K562 (cell line): ENCODE results near the gene CKMT2. TPM values are rescaled to one million over a fixed set of nuclear protein-coding genes. Genes with fewer than 3 reads are reported as not detected.

Experiments used
- ATAC-seq: fragments of 200-7000 bp; cut with Tn5 transposase; 3 replicates; pipeline ENCODE4 v1.9.1; 2020; ENCODE audit warnings: moderate library complexity
- BruUV-seq: library from RNA; stranded (reverse); fragments of 400-500 nt; replicated peaks from 2 replicates; lab custom pipeline; 2021; lab: Mats Ljungman, UMichigan
- CTCF ChIA-PET: fragments of 300-600 bp; formaldehyde crosslinking; extraction: SDS; loops from one replicate; lab custom pipeline; 2021; ENCODE audit warnings: low intra/inter-chr PET ratio; lab: Yijun Ruan, JAX
- POLR2A ChIA-PET: fragments of 300-600, 350-650 bp; sonication (Branson Sonifier 250); formaldehyde crosslinking; extraction: SDS; loops from one replicate; lab custom pipeline; 2021; ENCODE audit warnings: antibody characterized with exemption, inconsistent platforms; lab: Yijun Ruan, JAX
- DNase-seq, 4 experiments: peaks; one replicate each; pipeline versions ENCODE4 v3.0.0 to v3.0.0-alpha.2; 2011 to 2018; ENCODE audit warnings: low spot score in 3 of 4, mixed read lengths in 3 of 4; ENCODE audit errors: extremely low read depth in 1 of 4
- FAIRE-seq: peaks from 2 replicates; lab custom pipeline; 2011; peaks lifted over from hg19 to GRCh38; lab: Jason Lieb, UNC
- H2AFZ ChIP-seq: 2 replicates; pipeline ENCODE4 v1.6.0; 2011; ENCODE audit warnings: low read depth, low read length, control low read depth, inconsistent platforms
- H3K27ac ChIP-seq: fragments of 200-600 bp; 3 replicates; pipeline ENCODE4 v1.8.0; 2011; ENCODE audit warnings: low read depth, mild to moderate bottlenecking, control low read depth, inconsistent platforms, low read length, moderate library complexity, mixed read lengths; ENCODE audit errors: extremely low read depth
- H3K27me3 ChIP-seq, 2 experiments: fragments of 300-600 bp in 1 of 2; 2 replicates in 1 of 2; 3 replicates in 1 of 2; pipeline versions ENCODE4 v1.6.0 to v1.8.0; 2011; ENCODE audit warnings: inconsistent platforms in 2 of 2, low read length in 2 of 2, mild to moderate bottlenecking in 1 of 2, mixed read lengths in 1 of 2, moderate library complexity in 1 of 2; ENCODE audit not compliant: control insufficient read depth in 2 of 2, insufficient read depth in 2 of 2
- H3K36me3 ChIP-seq: fragments of 300-600 bp; 3 replicates; pipeline ENCODE4 v1.8.0; 2011; ENCODE audit warnings: mild to moderate bottlenecking, low read length, inconsistent platforms; ENCODE audit not compliant: control insufficient read depth, insufficient read depth
- H3K4me1 ChIP-seq, 2 experiments: fragments of 200-600 bp in 1 of 2; replicated peaks in 1 of 2; 2 replicates in 1 of 2; 3 replicates in 1 of 2; pipeline versions ENCODE4 v1.5.1 to v1.8.0; 2011; ENCODE audit warnings: inconsistent platforms in 2 of 2, low read length in 2 of 2, mild to moderate bottlenecking in 1 of 2, mixed read lengths in 1 of 2, moderate library complexity in 1 of 2; ENCODE audit not compliant: control insufficient read depth in 2 of 2, insufficient read depth in 2 of 2
- H3K4me2 ChIP-seq: 2 replicates; pipeline ENCODE4 v1.6.1; 2011; ENCODE audit warnings: low read length, control low read depth, inconsistent platforms, mixed read lengths; ENCODE audit not compliant: insufficient read depth
- H3K4me3 ChIP-seq: fragments of 200-600 bp; sonication (generic), shearing (Covaris generic); 2 replicates; pipeline ENCODE4 v1.5.1; 2016; ENCODE audit warnings: control low read depth, inconsistent platforms
- H3K79me2 ChIP-seq: fragments of 200-600 bp; 3 replicates; pipeline ENCODE4 v1.8.0; 2011; ENCODE audit warnings: low read length, inconsistent platforms; ENCODE audit not compliant: control insufficient read depth, insufficient read depth
- H3K9ac ChIP-seq, 2 experiments: 2 replicates each; pipeline versions ENCODE4 v1.6.0 to v1.6.1; 2011; ENCODE audit warnings: low read depth in 2 of 2, low read length in 2 of 2, control low read depth in 1 of 2, inconsistent platforms in 1 of 2, mild to moderate bottlenecking in 1 of 2, mixed read lengths in 1 of 2; ENCODE audit not compliant: insufficient read depth in 1 of 2
- H3K9me1 ChIP-seq: one replicate; pipeline ENCODE4 v1.6.0; 2011; ENCODE audit warnings: inconsistent platforms, mild to moderate bottlenecking, low read length, moderate library complexity; ENCODE audit not compliant: control insufficient read depth, insufficient read depth
- H3K9me3 ChIP-seq: replicated peaks from 2 replicates; pipeline ENCODE4 v1.5.1; 2011; ENCODE audit warnings: low read depth, low read length, inconsistent platforms; ENCODE audit not compliant: control insufficient read depth, insufficient read depth
- H4K20me1 ChIP-seq: replicated peaks from 2 replicates; pipeline ENCODE4 v1.6.1; 2011; ENCODE audit warnings: low read length, inconsistent platforms, mixed read lengths; ENCODE audit not compliant: control insufficient read depth, insufficient read depth
- ARNT ChIP-seq, 2 experiments: fragments of 450-650 bp; IDR thresholded peaks; 2 replicates each; pipeline ENCODE4 v1.6.1; 2016; ENCODE audit warnings: mild to moderate bottlenecking in 1 of 2
- BRD4 ChIP-seq: fragments of 200-600 bp; sonication (generic); IDR thresholded peaks from 2 replicates; pipeline ENCODE4 v1.6.1; 2017; ENCODE audit warnings: inconsistent platforms
- ELF4 ChIP-seq: fragments of 450-650 bp; formaldehyde crosslinking; IDR thresholded peaks from 2 replicates; pipeline ENCODE4 v1.4.0; 2022; ENCODE audit warnings: missing genetic modification characterization
- ERF ChIP-seq: fragments of 450-650 bp; formaldehyde crosslinking; IDR thresholded peaks from 2 replicates; pipeline ENCODE4 v1.4.0; 2020; ENCODE audit warnings: mild to moderate bottlenecking, mixed read lengths
- FIP1L1 ChIP-seq: fragments of 200-400 bp; formaldehyde crosslinking; IDR thresholded peaks from 2 replicates; pipeline ENCODE4 v1.6.1; 2018; ENCODE audit warnings: mild to moderate bottlenecking, low read depth, low read length; ENCODE audit not compliant: poor library complexity, severe bottlenecking
- FOXM1 ChIP-seq, 2 experiments: fragments of 450-650 bp in 1 of 2; sonication (generic) in 1 of 2; formaldehyde crosslinking in 1 of 2; IDR thresholded peaks; 2 replicates each; pipeline versions ENCODE4 v1.6.1 to v1.9.0; 2017 to 2022; ENCODE audit warnings: low read depth in 2 of 2, mild to moderate bottlenecking in 2 of 2, missing genetic modification reagents in 1 of 2, moderate library complexity in 1 of 2
- HDAC3 ChIP-seq: fragments of 450-650 bp; IDR thresholded peaks from 2 replicates; pipeline ENCODE4 v1.6.1; 2018; ENCODE audit warnings: borderline replicate concordance, mild to moderate bottlenecking, moderate library complexity; ENCODE audit not compliant: partially characterized antibody
- PHTF2 ChIP-seq: fragments of 250-450 bp; sonication (Bioruptor Pico); IDR thresholded peaks from 2 replicates; pipeline ENCODE4 v1.5.0; 2021; ENCODE audit warnings: mild to moderate bottlenecking
- PRPF4 ChIP-seq: fragments of 200-400 bp; formaldehyde crosslinking; IDR thresholded peaks from one replicate; pipeline ENCODE4 v1.6.1; 2017; ENCODE audit warnings: low read length, low read depth, mild to moderate bottlenecking; ENCODE audit not compliant: insufficient read depth, poor library complexity, severe bottlenecking
- RBBP5 ChIP-seq: fragments of 200-600 bp; sonication (generic); IDR thresholded peaks from 2 replicates; pipeline ENCODE4 v1.6.1; 2012; ENCODE audit warnings: borderline replicate concordance, mild to moderate bottlenecking, low read length, control low read depth, inconsistent platforms; ENCODE audit not compliant: insufficient read depth, poor library complexity, severe bottlenecking
- RBM25 ChIP-seq: fragments of 200-400 bp; formaldehyde crosslinking; IDR thresholded peaks from 2 replicates; pipeline ENCODE4 v1.6.1; 2018; ENCODE audit warnings: low read length, low read depth, moderate library complexity; ENCODE audit not compliant: severe bottlenecking
- SP1 ChIP-seq: sonication (generic); formaldehyde crosslinking; IDR thresholded peaks from 2 replicates; pipeline ENCODE4 v1.8.1; 2022; ENCODE audit warnings: mild to moderate bottlenecking, missing genetic modification reagents
- ZBTB5 ChIP-seq: fragments of 450-650 bp; IDR thresholded peaks from 2 replicates; pipeline ENCODE4 v1.6.1; 2017; ENCODE audit warnings: antibody characterized with exemption
- ZBTB9 ChIP-seq: fragments of 450-650 bp; formaldehyde crosslinking; IDR thresholded peaks from 2 replicates; pipeline ENCODE4 v1.4.0; 2020; ENCODE audit warnings: mild to moderate bottlenecking, moderate library complexity
- ZFP1 ChIP-seq: fragments of 450-650 bp; formaldehyde crosslinking; IDR thresholded peaks from 2 replicates; pipeline ENCODE4 v1.4.0; 2020; ENCODE audit warnings: mild to moderate bottlenecking, mixed read lengths
- ZNF253 ChIP-seq: fragments of 250-450 bp; sonication (Bioruptor Pico); conservative IDR thresholded peaks from 2 replicates; pipeline ENCODE4 v1.6.1; 2021; ENCODE audit warnings: mild to moderate bottlenecking
- ZNF507 ChIP-seq: conservative IDR thresholded peaks from 2 replicates; pipeline ENCODE4 v1.6.1; 2017; ENCODE audit warnings: missing genetic modification characterization, missing compliant biosample characterization
- ZNF584 ChIP-seq: fragments of 200-800 bp; sonication (Bioruptor generic); IDR thresholded peaks from 2 replicates; pipeline ENCODE4 v1.6.1; 2016; ENCODE audit warnings: low read depth, mild to moderate bottlenecking, missing genetic modification characterization, missing compliant biosample characterization
- WGBS: fragments of 100-300 bp; shearing (Covaris generic); methylation state at CpG from one replicate; pipeline ENCODE4 v1.1.6; 2016; ENCODE audit warnings: low coverage, mixed read lengths; ENCODE audit not compliant: insufficient coverage; ENCODE audit errors: missing lambda C conversion rate; 5-methylcytosine and 5-hydroxymethylcytosine counted together
- in situ Hi-C: fragments of 300-500 bp; cut with MboI; formaldehyde crosslinking; loops from 4 replicates; pipeline ENCODE4 v1.15.0; 2018; ENCODE audit warnings: inconsistent platforms, mixed read lengths
- intact Hi-C: fragments of 100-400 bp; cut with micrococcal nuclease; formaldehyde crosslinking; loops from 2 replicates; pipeline ENCODE4 v1.14.2; 2022
- polyA plus RNA-seq, 8 experiments: library from polyadenylated mRNA; depleted of rRNA in 4 of 8; stranded (reverse) in 5 of 8; unstranded in 3 of 8; fragments of >200 nt; fragmentation: Nextera tagmentation in 2 of 8; fragmentation: Illumina TruSeq in 1 of 8; extraction: Ambion mirVana in 2 of 8; extraction: Trizol in 1 of 8; gene quantifications; 2 replicates each; pipeline versions ENCODE4 v1.2.1 to v1.2.3, GENCODE V29; 2011 to 2014; ENCODE audit warnings: inconsistent platforms in 1 of 8, missing spikeins in 1 of 8
- total RNA-seq, 7 experiments: library from RNA; depleted of rRNA in 6 of 7; stranded (reverse); fragments of >200 nt in 6 of 7; fragmentation: Illumina TruSeq in 2 of 7; extraction: Trizol in 2 of 7; gene quantifications; 2 replicates each; pipeline versions ENCODE4 v1.2.1 to v1.2.3, GENCODE V29; 2011 to 2021; ENCODE audit warnings: low replicate concordance in 1 of 7
- TF ChIP-seq, protein P1 (sequence below): sonication (generic); formaldehyde crosslinking; IDR thresholded peaks from 2 replicates; pipeline ENCODE4 v1.8.1; 2023; ENCODE audit warnings: mild to moderate bottlenecking, missing genetic modification reagents

Gene CKMT2
- total and polyA plus RNA-seq, 9 of the 15 experiments (the other 6 are each of a cell fraction or from before 2014, with no cell fraction given) = 0.03 TPM; not detected in 8

DNA sequence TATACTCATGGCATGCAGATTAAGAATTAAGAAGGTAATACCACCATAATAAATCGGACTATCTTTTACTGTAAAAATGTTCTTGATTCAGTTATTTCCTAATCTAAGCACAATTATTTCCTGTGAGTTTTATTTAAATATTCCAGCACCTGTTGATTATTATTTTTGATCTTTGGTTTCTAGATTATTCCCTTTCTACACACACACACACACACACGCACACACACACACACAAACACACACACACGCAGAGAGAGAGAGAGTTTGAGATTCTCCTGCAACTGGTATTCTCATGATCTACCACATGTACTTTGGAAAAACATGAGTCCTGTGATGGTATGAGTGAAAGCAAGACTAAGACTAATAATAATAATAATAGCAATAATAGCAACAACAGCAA lies 17.0 kb upstream of the CKMT2 start:
- intact Hi-C loops (no loop called here), in situ Hi-C loops (no loop called here)
- FAIRE-seq (no peak), ATAC-seq (no peak), DNase-seq (no peak)
- BruUV-seq = no TSS peak
- Histone ChIP-seq H3K27ac (no peak overlapping the region), H3K4me1 (no peaks in the 10 kb centered on the region), H3K9me3 (no peaks in the 10 kb centered on the region), H3K4me3 (no peak overlapping the region), H3K4me2 (no peak overlapping the region), H3K36me3 (no peaks in the 10 kb centered on the region), H3K79me2 (no peaks in the 10 kb centered on the region), H3K9ac (no peak overlapping the region), H4K20me1 (no peaks in the 10 kb centered on the region), H3K9me1 (no peaks in the 10 kb centered on the region), H3K27me3 (peaks cover 21 to 35% of the 10 kb centered on the region in 2 experiments; a peak in 4 of 5 replicates), H2AFZ (no peak overlapping the region)
- 2% methylated on average over 3 of the region's 3 CpGs for WGBS
- ChIA-PET CTCF (no interaction called here), POLR2A (interaction anchor here (0.6 to 1.1 kb wide), 2 partner anchors 49 to 136 kb away, joined by 3 read pairs; no protein-coding TSS in a partner anchor)
- no peak for TF ChIP-seq FIP1L1
- no peak for TF ChIP-seq RBBP5
- no peak for TF ChIP-seq PHTF2
- TF ChIP-seq ZBTB5 = no peak
- no peak for TF ChIP-seq ELF4 (CRISPR knock-in tag)
- no peak for TF ChIP-seq FOXM1 (IDR thresholded peaks at IDR 0.05; ENCODE audit: low read depth)
- no peak for TF ChIP-seq FOXM1 (CRISPR knock-in tag; IDR thresholded peaks at IDR 0.05; ENCODE audit: low read depth)
- TF ChIP-seq ZFP1 = no peak
- TF ChIP-seq ZNF253 = no peak
- TF ChIP-seq PRPF4 = no peak
- TF ChIP-seq SP1 (CRISPR knock-in tag) = no peak
- no peak for TF ChIP-seq ZNF507 (tag)
- TF ChIP-seq ARNT (IDR thresholded peaks at IDR 0.05) = no peak
- no peak for TF ChIP-seq BRD4
- TF ChIP-seq ERF = no peak
- no peak for TF ChIP-seq ZBTB9 (CRISPR knock-in tag)
- no peak for TF ChIP-seq RBM25
- TF ChIP-seq ZNF584 (CRISPR knock-in tag) = no peak
- TF ChIP-seq, protein P1, sequence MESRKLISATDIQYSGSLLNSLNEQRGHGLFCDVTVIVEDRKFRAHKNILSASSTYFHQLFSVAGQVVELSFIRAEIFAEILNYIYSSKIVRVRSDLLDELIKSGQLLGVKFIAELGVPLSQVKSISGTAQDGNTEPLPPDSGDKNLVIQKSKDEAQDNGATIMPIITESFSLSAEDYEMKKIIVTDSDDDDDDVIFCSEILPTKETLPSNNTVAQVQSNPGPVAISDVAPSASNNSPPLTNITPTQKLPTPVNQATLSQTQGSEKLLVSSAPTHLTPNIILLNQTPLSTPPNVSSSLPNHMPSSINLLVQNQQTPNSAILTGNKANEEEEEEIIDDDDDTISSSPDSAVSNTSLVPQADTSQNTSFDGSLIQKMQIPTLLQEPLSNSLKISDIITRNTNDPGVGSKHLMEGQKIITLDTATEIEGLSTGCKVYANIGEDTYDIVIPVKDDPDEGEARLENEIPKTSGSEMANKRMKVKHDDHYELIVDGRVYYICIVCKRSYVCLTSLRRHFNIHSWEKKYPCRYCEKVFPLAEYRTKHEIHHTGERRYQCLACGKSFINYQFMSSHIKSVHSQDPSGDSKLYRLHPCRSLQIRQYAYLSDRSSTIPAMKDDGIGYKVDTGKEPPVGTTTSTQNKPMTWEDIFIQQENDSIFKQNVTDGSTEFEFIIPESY (CRISPR knock-in tag) = no peak
- TF ChIP-seq HDAC3 = no peak
